ENCODE results near the gene TSEN15. TPM values are rescaled to one million over a fixed set of nuclear protein-coding genes. Genes with fewer than 3 reads are reported as not detected.

The TSEN15 gene
- total and polyA plus RNA-seq, 2 of the 8 experiments (the other 6 are each of a cell fraction or from before 2014, with no cell fraction given) = 23.4 to 31.4 TPM

DNA sequence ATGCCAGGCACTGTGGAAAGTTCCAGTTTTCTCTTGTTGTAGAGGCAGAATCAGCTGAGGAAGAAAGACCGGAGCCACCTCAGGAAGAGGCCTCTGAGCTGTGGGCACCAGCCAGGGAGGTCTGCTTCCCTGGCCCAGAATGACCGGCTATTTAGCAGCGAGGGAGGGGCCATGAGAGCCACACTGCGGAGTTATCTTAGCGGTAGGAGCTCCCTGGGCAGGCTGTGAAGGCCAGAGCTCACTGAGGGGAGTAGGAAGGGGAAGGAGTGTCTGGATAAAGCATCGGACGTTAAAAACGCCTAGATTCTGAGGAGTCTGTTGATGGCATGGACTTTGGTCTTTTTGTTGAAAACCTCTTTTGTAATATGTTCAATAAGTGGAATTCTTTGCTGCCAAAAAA, 36.5 kb downstream of the TSEN15 start:
- Histone ChIP-seq H3K23me2 (ENCODE audit: low read depth, low read length) (no peaks in the 10 kb centered on the region), H3K9me3 (ENCODE audit: insufficient read depth in 2 of 2, low read depth in 1 of 2, low read length in 1 of 2) (no peaks in the 10 kb centered on the region), H2BK20ac (ENCODE audit: low read length) (no peak overlapping the region), H2AK5ac (ENCODE audit: low read depth, low read length) (no peak overlapping the region), H3K27ac (ENCODE audit: low read depth, low read length) (no peak overlapping the region), H2BK12ac (ENCODE audit: low read depth, low read length) (no peak overlapping the region), H3K4me3 (ENCODE audit: extremely low read depth in 1 of 4, insufficient read depth in 2 of 4, low read depth in 3 of 4, low read length in 4 of 4) (no peak overlapping the region), H3K18ac (ENCODE audit: extremely low read depth, low read length) (no peak overlapping the region), H3K9ac (replicated peaks in 1 of 4; ENCODE audit: extremely low read depth in 1 of 4, low read depth in 3 of 4, low read length in 3 of 4) (no peak overlapping the region), H4K5ac (ENCODE audit: insufficient read length, low read depth, low read length) (no peak overlapping the region), H3K79me1 (ENCODE audit: low read depth, low read length) (no peaks in the 10 kb centered on the region), H4K91ac (replicated peaks; ENCODE audit: insufficient read length, low read length) (no peak overlapping the region), H2BK120ac (replicated peaks; ENCODE audit: low read depth, low read length) (no peak overlapping the region), H3K23ac (ENCODE audit: insufficient read length) (no peak overlapping the region), H3K4ac (replicated peaks; ENCODE audit: insufficient read length, low read depth, low read length) (no peak overlapping the region), H4K8ac (ENCODE audit: extremely low read depth, insufficient read depth, low read length) (no peak overlapping the region), H3K56ac (replicated peaks; ENCODE audit: insufficient read length, low read depth, low read length) (no peak overlapping the region), H2AFZ (ENCODE audit: low read length) (no peak overlapping the region), H3K4me1 (replicated peaks in 1 of 4; ENCODE audit: control insufficient read depth in 3 of 4, insufficient read depth in 4 of 4, low read length in 3 of 4) (no peaks in the 10 kb centered on the region), H2BK5ac (ENCODE audit: low read depth, low read length) (no peak overlapping the region), H4K20me1 (replicated peaks in 1 of 2; ENCODE audit: control insufficient read depth in 1 of 2, insufficient read depth in 2 of 2, low read length in 2 of 2) (no peaks in the 10 kb centered on the region), H3K27me3 (replicated peaks in 1 of 4; ENCODE audit: control insufficient read depth in 3 of 4, extremely low read depth in 1 of 4, insufficient read depth in 3 of 4, low read length in 3 of 4) (no peaks in the 10 kb centered on the region; a peak in 1 of 7 replicates), H3K79me2 (ENCODE audit: control insufficient read depth in 1 of 2, insufficient read depth in 2 of 2, low read length in 2 of 2) (no peaks in the 10 kb centered on the region; a peak in 1 of 4 replicates), H3K4me2 (ENCODE audit: insufficient read depth in 1 of 2, low read depth in 2 of 2, low read length in 2 of 2) (no peak overlapping the region), H3K14ac (ENCODE audit: insufficient read length) (no peak overlapping the region), H3K36me3 (ENCODE audit: control insufficient read depth in 2 of 4, insufficient read depth in 4 of 4, low read length in 3 of 4) (no peaks in the 10 kb centered on the region), H2BK15ac (ENCODE audit: low read length) (no peak overlapping the region)
- ChIA-PET CTCF (ENCODE audit: partially characterized antibody) (interaction anchor here (0.5 to 2.2 kb wide), 6 partner anchors 35 to 890 kb away, joined by 3 to 8 read pairs (median 3); no protein-coding TSS in a partner anchor), POLR2A (ENCODE audit: partially characterized antibody) (no interaction called here)
- no peak for DNase-seq (ENCODE audit: low read depth in 1 of 2, low spot score in 2 of 2)
- 95% methylated on average over 8 of the region's 8 CpGs; no CpG with 5 or more reads in 1 of the 2 experiments for WGBS, 2 experiments (ENCODE audit: extremely low coverage in 1 of 2, insufficient coverage in 1 of 2, insufficient read length in 1 of 2, insufficient replicate concordance in 2 of 2, low coverage in 1 of 2, low lambda C conversion rate in 2 of 2, missing lambda C conversion rate in 1 of 2)
- FAIRE-seq = no peak
- TF ChIP-seq SUZ12 (IDR thresholded peaks at IDR 0.05; ENCODE audit: low read length) (no peak), CHD1 (IDR thresholded peaks at IDR 0.05; ENCODE audit: low read depth, low read length) (no peak), TBP (IDR thresholded peaks at IDR 0.05; ENCODE audit: low read depth, low read length) (no peak), CTBP2 (IDR thresholded peaks at IDR 0.05; ENCODE audit: borderline replicate concordance, insufficient read depth, insufficient read length, low read length) (no peak), SRF (IDR thresholded peaks at IDR 0.05; ENCODE audit: low read depth, low read length) (no peak), TCF12 (IDR thresholded peaks at IDR 0.05; ENCODE audit: low read depth, low read length) (no peak), SIRT6 (IDR thresholded peaks at IDR 0.05; ENCODE audit: low read length) (no peak), EGR1 (IDR thresholded peaks at IDR 0.05; ENCODE audit: borderline replicate concordance, low read depth, low read length) (no peak), HDAC2 (IDR thresholded peaks at IDR 0.05; ENCODE audit: borderline replicate concordance in 1 of 2, low read depth in 2 of 2, low read length in 2 of 2) (no peak), CEBPB (IDR thresholded peaks at IDR 0.05; ENCODE audit: low read depth, low read length) (no peak), TEAD4 (IDR thresholded peaks at IDR 0.05; ENCODE audit: low read depth, low read length) (no peak), POU5F1 (IDR thresholded peaks at IDR 0.05; ENCODE audit: low read depth, low read length) (no peak)
- TF ChIP-seq, protein P1, sequence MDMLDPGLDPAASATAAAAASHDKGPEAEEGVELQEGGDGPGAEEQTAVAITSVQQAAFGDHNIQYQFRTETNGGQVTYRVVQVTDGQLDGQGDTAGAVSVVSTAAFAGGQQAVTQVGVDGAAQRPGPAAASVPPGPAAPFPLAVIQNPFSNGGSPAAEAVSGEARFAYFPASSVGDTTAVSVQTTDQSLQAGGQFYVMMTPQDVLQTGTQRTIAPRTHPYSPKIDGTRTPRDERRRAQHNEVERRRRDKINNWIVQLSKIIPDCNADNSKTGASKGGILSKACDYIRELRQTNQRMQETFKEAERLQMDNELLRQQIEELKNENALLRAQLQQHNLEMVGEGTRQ (IDR thresholded peaks at IDR 0.05; ENCODE audit: low read length) = no peak
- TF ChIP-seq, protein P2, sequence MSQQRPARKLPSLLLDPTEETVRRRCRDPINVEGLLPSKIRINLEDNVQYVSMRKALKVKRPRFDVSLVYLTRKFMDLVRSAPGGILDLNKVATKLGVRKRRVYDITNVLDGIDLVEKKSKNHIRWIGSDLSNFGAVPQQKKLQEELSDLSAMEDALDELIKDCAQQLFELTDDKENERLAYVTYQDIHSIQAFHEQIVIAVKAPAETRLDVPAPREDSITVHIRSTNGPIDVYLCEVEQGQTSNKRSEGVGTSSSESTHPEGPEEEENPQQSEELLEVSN (IDR thresholded peaks at IDR 0.05) = no peak

All from H1 (cell line).